Kidney (tissue), 14 donors: ENCODE measurements around the gene NAT9. TPM values are rescaled to one million over a fixed set of nuclear protein-coding genes. Genes with fewer than 3 reads are reported as not detected.

Experiments
- DNase-seq, 5 donors: peaks; one replicate each; pipeline ENCODE4 v3.0.0-alpha.2; 2013 to 2020
- FAIRE-seq: peaks from 2 replicates; lab custom pipeline; 2012; peaks lifted over from hg19 to GRCh38; lab: Jason Lieb, UNC
- H3K27ac ChIP-seq, 2 donors: one replicate each; pipeline ENCODE4 v1.7.0; 2013; ENCODE audit warnings: low read depth in 2 of 2, low read length in 2 of 2, inconsistent platforms in 1 of 2
- H3K27me3 ChIP-seq: one replicate; pipeline ENCODE4 v1.7.1; 2013; ENCODE audit warnings: low read length, inconsistent platforms; ENCODE audit not compliant: control insufficient read depth, insufficient read depth
- H3K36me3 ChIP-seq, 3 donors: one replicate each; pipeline versions ENCODE4 v1.7.0 to v1.7.1; 2013; ENCODE audit warnings: low read length in 3 of 3, control low read depth in 1 of 3, inconsistent platforms in 1 of 3; ENCODE audit not compliant: insufficient read depth in 3 of 3, control insufficient read depth in 2 of 3
- H3K4me1 ChIP-seq, 3 donors: one replicate each; pipeline versions ENCODE4 v1.7.0 to v1.7.1; 2013; ENCODE audit warnings: low read length in 3 of 3, inconsistent platforms in 1 of 3, low read depth in 1 of 3; ENCODE audit not compliant: control insufficient read depth in 2 of 3, insufficient read depth in 2 of 3
- H3K4me3 ChIP-seq, 3 donors: one replicate each; pipeline versions ENCODE4 v1.7.0 to v1.8.1; 2013; ENCODE audit warnings: low read length in 3 of 3, control low read depth in 1 of 3, inconsistent platforms in 1 of 3
- H3K9ac ChIP-seq, 3 donors: one replicate each; pipeline versions ENCODE4 v1.7.0 to v1.7.1; 2013; ENCODE audit warnings: low read length in 3 of 3, control low read depth in 1 of 3, inconsistent platforms in 1 of 3
- H3K9me3 ChIP-seq, 3 donors: one replicate each; pipeline versions ENCODE4 v1.7.0 to v1.7.1; 2013; ENCODE audit warnings: low read length in 3 of 3, control low read depth in 1 of 3, inconsistent platforms in 1 of 3; ENCODE audit not compliant: control insufficient read depth in 2 of 3, insufficient read depth in 1 of 3
- CTCF ChIP-seq: IDR thresholded peaks from 3 replicates; pipeline ENCODE4 v1.5.1; 2012; ENCODE audit warnings: mild to moderate bottlenecking, moderate library complexity, borderline replicate concordance; ENCODE audit not compliant: insufficient read depth; ENCODE audit errors: extremely low read depth
- intact Hi-C: fragments of 100-400 bp; cut with DNase I; formaldehyde crosslinking; loops from one replicate; pipeline ENCODE4 v1.11.1; 2022
- polyA plus RNA-seq: library from polyadenylated mRNA; stranded (reverse); fragments of 350-450 nt; fragmentation: Illumina TruSeq; extraction: RNeasy Lipid Tissue Mini Kit (QIAGEN cat#74804); gene quantifications from one replicate; pipeline ENCODE4 v1.2.3, GENCODE V29; 2014; ENCODE audit warnings: low read depth, low replicate concordance; ENCODE audit not compliant: insufficient read depth
- total RNA-seq: library from RNA; stranded (reverse); fragmentation: NEBNext Ultra II Directional; extraction: Animal tissue kit (Norgen Biotek cat#: 25700); gene quantifications from one replicate; pipeline ENCODE4 v1.2.1, GENCODE V29; 2021
- donor health status: control.
- donor health status: control.
- donor health status: control.
- donor health status: control.
- donor health status: control.
- donor health status: DM: yes; HTN: yes; CAD: no.
- donor health status: Normal renal cell carcinoma (clear cell type).

NAT9 gene
- total and polyA plus RNA-seq, 2 donors from 2014 or later = 33.5 to 41.5 TPM

GRCh38 chr17:74729866-74730265, 46.3 kb downstream of the NAT9 start:
- no peak for FAIRE-seq

GRCh38 chr17:74729368-74729767, 46.8 kb downstream of the NAT9 start:
- H3K27me3 ChIP-seq = no peaks in the 10 kb centered on the region
- H3K9ac ChIP-seq = no peak overlapping the region
- TF ChIP-seq CTCF = no peak
- H3K9me3 ChIP-seq = no peaks in the 10 kb centered on the region
- no peaks in the 10 kb centered on the region for H3K36me3 ChIP-seq
- H3K27ac ChIP-seq = no peak overlapping the region
- H3K4me1 ChIP-seq = no peaks in the 10 kb centered on the region
- DNase-seq (no peak), FAIRE-seq (no peak)
- no peak overlapping the region for H3K4me3 ChIP-seq
- intact Hi-C loops = no loop called here

More at GRCh38 chr17:74729866-74730265, 46.3 kb downstream of the NAT9 start:
- no peak for TF ChIP-seq CTCF
- intact Hi-C loops = no loop called here
- DNase-seq = no peak
- Histone ChIP-seq H3K27ac (no peak overlapping the region), H3K27me3 (no peaks in the 10 kb centered on the region), H3K4me1 (no peaks in the 10 kb centered on the region), H3K36me3 (no peaks in the 10 kb centered on the region), H3K9me3 (no peaks in the 10 kb centered on the region), H3K9ac (no peak overlapping the region), H3K4me3 (no peak overlapping the region)

- TF ChIP-seq CTCF = no peak
- no peaks in the 10 kb centered on the region for H3K9me3 ChIP-seq
- no peak overlapping the region for H3K4me3 ChIP-seq
- intact Hi-C loops = no loop called here
- no peak overlapping the region for H3K27ac ChIP-seq
- H3K4me1 ChIP-seq = no peaks in the 10 kb centered on the region
- no peaks in the 10 kb centered on the region for H3K36me3 ChIP-seq
- H3K9ac ChIP-seq = no peak overlapping the region
- no peak for DNase-seq
- no peaks in the 10 kb centered on the region for H3K27me3 ChIP-seq
- no peak for FAIRE-seq
Observed at GRCh38 chr17:74728702-74729075, 47.5 kb downstream of the NAT9 start.

- intact Hi-C loops = no loop called here
- Histone ChIP-seq H3K27me3 (no peaks in the 10 kb centered on the region), H3K9me3 (no peaks in the 10 kb centered on the region), H3K9ac (no peak overlapping the region), H3K27ac (no peak overlapping the region), H3K4me1 (no peaks in the 10 kb centered on the region), H3K36me3 (no peaks in the 10 kb centered on the region), H3K4me3 (no peak overlapping the region)
- DNase-seq = no peak
- FAIRE-seq = no peak
- no peak for TF ChIP-seq CTCF
Observed at GRCh38 chr17:74728033-74728701, 48.0 kb downstream of the NAT9 start.
